K562 (cell line): ENCODE results near the gene ARHGEF10L. TPM values are rescaled to one million over a fixed set of nuclear protein-coding genes. Genes with fewer than 3 reads are reported as not detected.

ENCODE experiments used
- BCLAF1 ChIP-seq, 2 experiments: fragments of 450-650 bp in 1 of 2; IDR thresholded peaks; 2 replicates each; pipeline ENCODE4 v1.6.1; 2011 to 2017; ENCODE audit warnings: low read depth in 2 of 2, antibody characterized with exemption in 1 of 2, borderline replicate concordance in 1 of 2, low read length in 1 of 2, mild to moderate bottlenecking in 1 of 2, mixed read lengths in 1 of 2; ENCODE audit not compliant: control insufficient read depth in 1 of 2
- CBX1 ChIP-seq: sonication (generic); IDR thresholded peaks from 2 replicates; pipeline ENCODE4 v1.6.1; 2016; ENCODE audit warnings: antibody characterized with exemption, low read depth, mild to moderate bottlenecking
- CHD4 ChIP-seq: fragments of 200-600 bp; sonication (generic); IDR thresholded peaks from 3 replicates; pipeline ENCODE4 v1.6.1; 2012; ENCODE audit warnings: low read depth, mild to moderate bottlenecking, mixed read lengths, low read length, inconsistent platforms; ENCODE audit not compliant: insufficient read depth, insufficient replicate concordance, poor library complexity, severe bottlenecking
- GABPB1 ChIP-seq: sonication (generic); formaldehyde crosslinking; IDR thresholded peaks from 2 replicates; pipeline ENCODE4 v1.8.0; 2022; ENCODE audit warnings: mild to moderate bottlenecking, missing genetic modification reagents
- HDAC2 ChIP-seq: fragments of 450-650 bp; IDR thresholded peaks from 2 replicates; pipeline ENCODE4 v1.6.1; 2016; ENCODE audit warnings: mild to moderate bottlenecking
- HDAC3 ChIP-seq: fragments of 450-650 bp; IDR thresholded peaks from 2 replicates; pipeline ENCODE4 v1.6.1; 2018; ENCODE audit warnings: borderline replicate concordance, mild to moderate bottlenecking, moderate library complexity; ENCODE audit not compliant: partially characterized antibody
- HNRNPLL ChIP-seq: fragments of 200-400 bp; formaldehyde crosslinking; IDR thresholded peaks from 2 replicates; pipeline ENCODE4 v1.6.1; 2017; ENCODE audit warnings: low read length, low read depth, mild to moderate bottlenecking; ENCODE audit not compliant: poor library complexity, severe bottlenecking
- SLC30A9 ChIP-seq: fragments of 250-450 bp; sonication (Bioruptor Pico); IDR thresholded peaks from 2 replicates; pipeline ENCODE4 v1.8.0; 2022; ENCODE audit warnings: mild to moderate bottlenecking, moderate library complexity
- SMARCA4 ChIP-seq: fragments of 450-650 bp; IDR thresholded peaks from 2 replicates; pipeline ENCODE4 v1.6.1; 2016
- SP1 ChIP-seq: sonication (generic); formaldehyde crosslinking; IDR thresholded peaks from 2 replicates; pipeline ENCODE4 v1.8.1; 2022; ENCODE audit warnings: mild to moderate bottlenecking, missing genetic modification reagents
- THRA ChIP-seq: fragments of 450-650 bp; IDR thresholded peaks from 2 replicates; pipeline ENCODE4 v1.6.1; 2017; ENCODE audit warnings: mild to moderate bottlenecking, moderate library complexity
- ZHX1 ChIP-seq: fragments of 150-350 bp; conservative IDR thresholded peaks from 2 replicates; pipeline ENCODE4 v1.6.1; 2014; ENCODE audit warnings: low read length
- ZNF253 ChIP-seq: fragments of 250-450 bp; sonication (Bioruptor Pico); conservative IDR thresholded peaks from 2 replicates; pipeline ENCODE4 v1.6.1; 2021; ENCODE audit warnings: mild to moderate bottlenecking
- ZNF282 ChIP-seq: sonication (generic); formaldehyde crosslinking; IDR thresholded peaks from 2 replicates; pipeline ENCODE4 v1.8.1; 2023; ENCODE audit warnings: missing genetic modification reagents
- ZNF609 ChIP-seq: sonication (generic); formaldehyde crosslinking; IDR thresholded peaks from 2 replicates; pipeline ENCODE4 v1.8.1; 2023; ENCODE audit warnings: missing genetic modification reagents, mild to moderate bottlenecking, borderline replicate concordance
- polyA plus RNA-seq, 8 experiments: library from polyadenylated mRNA; depleted of rRNA in 4 of 8; stranded (reverse) in 5 of 8; unstranded in 3 of 8; fragments of >200 nt; fragmentation: Nextera tagmentation in 2 of 8; fragmentation: Illumina TruSeq in 1 of 8; extraction: Ambion mirVana in 2 of 8; extraction: Trizol in 1 of 8; gene quantifications; 2 replicates each; pipeline versions ENCODE4 v1.2.1 to v1.2.3, GENCODE V29; 2011 to 2014; ENCODE audit warnings: inconsistent platforms in 1 of 8, missing spikeins in 1 of 8
- total RNA-seq, 7 experiments: library from RNA; depleted of rRNA in 6 of 7; stranded (reverse); fragments of >200 nt in 6 of 7; fragmentation: Illumina TruSeq in 2 of 7; extraction: Trizol in 2 of 7; gene quantifications; 2 replicates each; pipeline versions ENCODE4 v1.2.1 to v1.2.3, GENCODE V29; 2011 to 2021; ENCODE audit warnings: low replicate concordance in 1 of 7

ARHGEF10L gene
- total and polyA plus RNA-seq, 9 of the 15 experiments (the other 6 are each of a cell fraction or from before 2014, with no cell fraction given) = 0.09 to 0.13 TPM; not detected in 7

GRCh38 chr1:17494114-17494729 lies 45.3 kb upstream of the ARHGEF10L start (continued):
- TF ChIP-seq BCLAF1 (IDR thresholded peaks at IDR 0.05; ENCODE audit: borderline replicate concordance in 1 of 2, control insufficient read depth in 1 of 2, low read depth in 2 of 2, low read length in 1 of 2) = no peak
- TF ChIP-seq CBX1 = 0 out of 2 replicates have a peak, but pooled peaks have one; percentile 30
- TF ChIP-seq ZNF253 = no peak
- TF ChIP-seq SP1 (CRISPR knock-in tag) = no peak
- 0 out of 2 replicates have a peak, but pooled peaks have one; percentile 55 for TF ChIP-seq ZHX1
- TF ChIP-seq ZNF282 (CRISPR knock-in tag) = no peak
- TF ChIP-seq CHD4 = peak; percentile 52
- peak; percentile 59; the same call in 1 of the 2 replicates for TF ChIP-seq GABPB1 (CRISPR knock-in tag)
- TF ChIP-seq ZNF609 (CRISPR knock-in tag) = no peak
- no peak for TF ChIP-seq THRA
- TF ChIP-seq HDAC2 = peak; percentile 96
- TF ChIP-seq HNRNPLL = no peak
- TF ChIP-seq SLC30A9 (CRISPR knock-in tag) = no peak
- TF ChIP-seq SMARCA4 = peak; percentile 73
- TF ChIP-seq HDAC3 = peak; percentile 38
